Activated CD4-positive, alpha-beta T cell treated with anti-CD3 and anti-CD28 coated beads for 24 hours (primary cell): ENCODE results near the gene JADE3.

ENCODE experiments used
- DNase-seq, 2 donors: peaks; one replicate each; pipeline ENCODE4 v3.0.0-alpha.2; 2020; ENCODE audit warnings: low read depth in 2 of 2

JADE3 gene

GRCh38 chrX:46912098-46912602 is at the start of gene JADE3:
Gene JADE3, plus strand, starts transcription at chrX:46912421. Its CDS starts 72,474 bp downstream, at chrX:46984895.
- DNase-seq, result peak in 1 of 2 donors; percentile 4

GRCh38 chrX:46863072-46863471 is 49.1 kb upstream of the JADE3 start:
- DNase-seq, result no peak

- no peak for DNase-seq
Measured at GRCh38 chrX:46864606-46865005, 47.6 kb upstream of the JADE3 start.

- no peak for DNase-seq
Measured at GRCh38 chrX:46865281-46865680, 46.9 kb upstream of the JADE3 start.

- no peak for DNase-seq
Measured at GRCh38 chrX:46866726-46867125, 45.5 kb upstream of the JADE3 start.

GRCh38 chrX:46873746-46874145 is 38.5 kb upstream of the JADE3 start:
- no peak for DNase-seq

GRCh38 chrX:46876901-46877300 is 35.3 kb upstream of the JADE3 start:
- DNase-seq, result no peak

GRCh38 chrX:46882266-46882665 is 30.0 kb upstream of the JADE3 start:
- no peak for DNase-seq

GRCh38 chrX:46884799-46885198 is 27.4 kb upstream of the JADE3 start:
- DNase-seq, result no peak

GRCh38 chrX:46898207-46898606 is 14.0 kb upstream of the JADE3 start:
- no peak for DNase-seq

- DNase-seq, result peak in 1 of 2 donors; percentile 33
Measured at GRCh38 chrX:46903458-46904242, 8.6 kb upstream of the JADE3 start.

GRCh38 chrX:46904626-46905025 is 7.6 kb upstream of the JADE3 start:
- DNase-seq, result no peak

GRCh38 chrX:46910415-46910814 is 1.8 kb upstream of the JADE3 start:
- no peak for DNase-seq

GRCh38 chrX:46912603-46913491 is 626 bp downstream of the JADE3 start:
- no peak for DNase-seq

- no peak for DNase-seq
Measured at GRCh38 chrX:46913667-46914066, 1.4 kb downstream of the JADE3 start.

GRCh38 chrX:46916273-46916672 is 4.1 kb downstream of the JADE3 start:
- no peak for DNase-seq

- no peak for DNase-seq
Measured at GRCh38 chrX:46917622-46918021, 5.4 kb downstream of the JADE3 start.

- DNase-seq, result no peak
Measured at GRCh38 chrX:46918434-46918833, 6.2 kb downstream of the JADE3 start.

- DNase-seq, result no peak
Measured at GRCh38 chrX:46920235-46920634, 8.0 kb downstream of the JADE3 start.

GRCh38 chrX:46922611-46923010 is 10.4 kb downstream of the JADE3 start:
- DNase-seq, result no peak

- DNase-seq, result no peak
Measured at GRCh38 chrX:46927718-46928117, 15.5 kb downstream of the JADE3 start.

- DNase-seq, result no peak
Measured at GRCh38 chrX:46929439-46930261, 17.4 kb downstream of the JADE3 start.
